Transverse colon (tissue), 4 donors: ENCODE measurements around the gene RAB17.

Experiments
- CTCF ChIP-seq, 5 experiments: fragments of 200-600 bp in 3 of 5; fragments of 450-650 bp in 2 of 5; sonication (generic) in 3 of 5; IDR thresholded peaks; 1 replicate in 2 of 5; 2 replicates in 3 of 5; pipeline ENCODE4 v1.5.1; 2016 to 2017; ENCODE audit warnings: antibody characterized with exemption in 5 of 5, inconsistent platforms in 3 of 5, mild to moderate bottlenecking in 2 of 5, moderate library complexity in 1 of 5
- POLR2A ChIP-seq: fragments of 450-650 bp; IDR thresholded peaks from one replicate; pipeline ENCODE4 v1.6.1; 2016; ENCODE audit warnings: antibody characterized with exemption, mild to moderate bottlenecking, moderate library complexity
- POLR2AphosphoS5 ChIP-seq, 3 donors: sonication (generic); formaldehyde crosslinking; IDR thresholded peaks; one replicate each; pipeline ENCODE4 v1.6.1; 2016; ENCODE audit warnings: antibody characterized with exemption in 3 of 3

- TF ChIP-seq POLR2A (no peak), CTCF (IDR thresholded peaks at IDR 0.05) (peak in 3 of 5 experiments; percentile 8 to 26 (median 12)), POLR2AphosphoS5 (IDR thresholded peaks at IDR 0.05) (no peak)
These were observed 8.5 kb downstream of the RAB17 start for GRCh38 chr2:237581751-237582746.
